Uterus (tissue), 4 donors: ENCODE data around the gene GCH1. TPM values are rescaled to one million over a fixed set of nuclear protein-coding genes. Genes with fewer than 3 reads are reported as not detected.

Experiments used
- DNase-seq, 2 donors: peaks; one replicate each; pipeline ENCODE4 v3.0.0-alpha.2; 2019 to 2020
- H3K27ac ChIP-seq, 2 donors: fragments of 200-600 bp; sonication (generic); 1 replicate in 1 of 2; 2 replicates in 1 of 2; pipeline ENCODE4 v1.5.1; 2016 to 2018
- H3K27me3 ChIP-seq, 2 donors: fragments of 200-600 bp; sonication (generic); one replicate each; pipeline ENCODE4 v1.5.1; 2018 to 2019; ENCODE audit warnings: control low read depth in 1 of 2
- H3K36me3 ChIP-seq, 2 donors: fragments of 200-600 bp; sonication (generic); one replicate each; pipeline ENCODE4 v1.5.1; 2019; ENCODE audit warnings: control low read depth in 1 of 2
- H3K4me1 ChIP-seq, 2 donors: fragments of 200-600 bp; sonication (generic); one replicate each; pipeline ENCODE4 v1.5.1; 2018 to 2019; ENCODE audit warnings: control low read depth in 1 of 2
- H3K4me3 ChIP-seq, 2 donors: fragments of 200-600 bp; sonication (generic); 1 replicate in 1 of 2; 2 replicates in 1 of 2; pipeline ENCODE4 v1.5.1; 2018 to 2019; ENCODE audit warnings: mild to moderate bottlenecking in 1 of 2
- H3K9me3 ChIP-seq, 2 donors: fragments of 200-600 bp; sonication (generic); one replicate each; pipeline ENCODE4 v1.5.1; 2019; ENCODE audit warnings: control low read depth in 1 of 2
- POLR2A ChIP-seq, 2 donors: fragments of 450-650 bp; IDR thresholded peaks; one replicate each; pipeline ENCODE4 v1.6.1; 2016; ENCODE audit warnings: antibody characterized with exemption in 2 of 2, mild to moderate bottlenecking in 1 of 2, moderate library complexity in 1 of 2
- intact Hi-C: fragments of 100-400 bp; cut with DNase I; formaldehyde crosslinking; loops from one replicate; pipeline ENCODE4 v1.15.1; 2023; ENCODE audit warnings: low total_unique reads
- total RNA-seq, 4 donors: library from RNA; depleted of rRNA in 3 of 4; stranded (reverse); fragments of >200 nt in 3 of 4; gene quantifications; one replicate each; pipeline versions ENCODE4 v1.1.0 to v1.2.4, GENCODE V29; 2014 to 2023
- TF ChIP-seq, protein P1 (sequence below), 4 experiments: fragments of 200-600 bp in 2 of 4; fragments of 450-650 bp in 2 of 4; sonication (generic) in 2 of 4; IDR thresholded peaks; one replicate each; pipeline ENCODE4 v1.5.1; 2016 to 2019; ENCODE audit warnings: antibody characterized with exemption in 4 of 4, mild to moderate bottlenecking in 2 of 4, moderate library complexity in 1 of 4
- donor health status: DM: yes; HTN: yes; CAD: no.

GCH1 gene
- total RNA-seq, 4 donors from 2014 or later: 3.2 to 10.6 (median 4.1) TPM

DNA sequence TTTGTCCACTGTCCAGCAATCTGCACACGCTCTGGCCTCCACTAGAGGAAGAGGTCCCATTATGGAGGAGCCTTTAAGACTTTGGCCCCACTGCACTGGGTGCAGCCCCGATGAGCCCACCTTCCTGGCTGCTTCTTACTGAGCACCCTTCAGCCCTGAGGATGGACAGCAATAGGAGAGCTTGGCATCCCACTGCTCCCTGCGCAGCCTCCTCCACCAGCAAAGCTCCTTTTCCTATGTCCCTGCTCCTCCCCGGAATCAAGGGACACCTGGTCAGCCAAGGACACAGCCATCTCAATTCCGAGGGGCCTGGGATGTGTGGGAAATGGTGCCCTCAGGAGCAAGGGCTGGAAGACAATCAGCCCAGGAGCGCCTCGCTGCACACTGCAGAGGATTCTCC lies 94.7 kb downstream of the GCH1 start:
- no peak for DNase-seq
- Histone ChIP-seq H3K36me3 (no peaks in the 10 kb centered on the region), H3K4me3 (no peak overlapping the region), H3K9me3 (no peaks in the 10 kb centered on the region), H3K27me3 (no peaks in the 10 kb centered on the region), H3K4me1 (peaks cover 0 to 6% of the 10 kb centered on the region in 2 donors), H3K27ac (no peak overlapping the region)
- TF ChIP-seq POLR2A (IDR thresholded peaks at IDR 0.05): no peak
- TF ChIP-seq, protein P1, sequence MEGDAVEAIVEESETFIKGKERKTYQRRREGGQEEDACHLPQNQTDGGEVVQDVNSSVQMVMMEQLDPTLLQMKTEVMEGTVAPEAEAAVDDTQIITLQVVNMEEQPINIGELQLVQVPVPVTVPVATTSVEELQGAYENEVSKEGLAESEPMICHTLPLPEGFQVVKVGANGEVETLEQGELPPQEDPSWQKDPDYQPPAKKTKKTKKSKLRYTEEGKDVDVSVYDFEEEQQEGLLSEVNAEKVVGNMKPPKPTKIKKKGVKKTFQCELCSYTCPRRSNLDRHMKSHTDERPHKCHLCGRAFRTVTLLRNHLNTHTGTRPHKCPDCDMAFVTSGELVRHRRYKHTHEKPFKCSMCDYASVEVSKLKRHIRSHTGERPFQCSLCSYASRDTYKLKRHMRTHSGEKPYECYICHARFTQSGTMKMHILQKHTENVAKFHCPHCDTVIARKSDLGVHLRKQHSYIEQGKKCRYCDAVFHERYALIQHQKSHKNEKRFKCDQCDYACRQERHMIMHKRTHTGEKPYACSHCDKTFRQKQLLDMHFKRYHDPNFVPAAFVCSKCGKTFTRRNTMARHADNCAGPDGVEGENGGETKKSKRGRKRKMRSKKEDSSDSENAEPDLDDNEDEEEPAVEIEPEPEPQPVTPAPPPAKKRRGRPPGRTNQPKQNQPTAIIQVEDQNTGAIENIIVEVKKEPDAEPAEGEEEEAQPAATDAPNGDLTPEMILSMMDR (IDR thresholded peaks at IDR 0.05): no peak
- intact Hi-C loops: no loop called here

DNA sequence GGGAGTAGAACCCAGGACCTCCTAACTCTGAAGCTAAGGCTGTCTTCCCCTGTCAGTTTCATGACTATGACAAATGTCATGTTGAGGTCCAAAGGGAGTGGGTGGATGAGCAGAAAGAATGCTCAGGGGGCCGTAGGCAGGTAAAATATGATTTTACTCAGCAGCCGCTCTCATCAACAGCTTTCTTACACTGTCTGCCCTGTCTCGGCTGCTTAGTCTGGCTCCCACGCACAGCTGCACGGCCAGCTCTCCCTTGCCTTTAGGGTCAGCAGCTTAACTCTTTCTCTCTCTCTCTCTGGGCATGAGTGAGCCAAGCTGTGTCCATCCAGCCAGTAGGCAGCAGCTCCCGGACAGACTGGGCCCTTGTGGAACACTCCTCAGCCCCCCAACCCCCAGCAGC lies 95.2 kb downstream of the GCH1 start:
- no peak for DNase-seq
- Histone ChIP-seq H3K36me3 (no peaks in the 10 kb centered on the region), H3K27me3 (no peaks in the 10 kb centered on the region), H3K27ac (no peak overlapping the region), H3K4me3 (no peak overlapping the region), H3K9me3 (no peaks in the 10 kb centered on the region), H3K4me1 (peaks cover 0 to 6% of the 10 kb centered on the region in 2 donors)
- TF ChIP-seq, protein P1 (IDR thresholded peaks at IDR 0.05): no peak
- no peak for TF ChIP-seq POLR2A (IDR thresholded peaks at IDR 0.05)
- intact Hi-C loops: no loop called here

DNA sequence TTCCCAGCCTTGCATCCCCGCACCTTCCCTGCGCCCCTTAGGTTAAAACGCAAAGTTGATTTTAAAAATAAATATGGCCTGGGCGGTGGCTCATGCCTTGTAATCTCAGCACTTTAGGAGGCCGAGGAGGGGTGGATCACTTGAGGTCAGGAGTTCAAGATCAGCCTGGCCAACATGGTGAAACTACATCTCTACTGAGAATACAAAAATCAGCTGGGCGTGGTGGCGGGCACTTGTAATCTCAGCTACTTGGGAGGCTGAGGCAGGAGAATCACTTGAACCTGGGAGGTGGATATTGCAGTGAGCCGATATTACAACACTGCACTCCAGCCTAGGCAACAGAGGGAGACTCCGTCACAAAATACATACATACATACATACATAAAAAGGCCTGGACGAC lies 96.0 kb downstream of the GCH1 start:
- H3K9me3 ChIP-seq: no peaks in the 10 kb centered on the region
- H3K27me3 ChIP-seq: no peaks in the 10 kb centered on the region
- TF ChIP-seq POLR2A (IDR thresholded peaks at IDR 0.05): no peak
- TF ChIP-seq, protein P1 (IDR thresholded peaks at IDR 0.05): no peak
- peaks cover 0 to 6% of the 10 kb centered on the region in 2 donors for H3K4me1 ChIP-seq
- H3K4me3 ChIP-seq: no peak overlapping the region
- H3K27ac ChIP-seq: no peak overlapping the region
- intact Hi-C loops: no loop called here
- H3K36me3 ChIP-seq: no peaks in the 10 kb centered on the region
- no peak for DNase-seq

DNA sequence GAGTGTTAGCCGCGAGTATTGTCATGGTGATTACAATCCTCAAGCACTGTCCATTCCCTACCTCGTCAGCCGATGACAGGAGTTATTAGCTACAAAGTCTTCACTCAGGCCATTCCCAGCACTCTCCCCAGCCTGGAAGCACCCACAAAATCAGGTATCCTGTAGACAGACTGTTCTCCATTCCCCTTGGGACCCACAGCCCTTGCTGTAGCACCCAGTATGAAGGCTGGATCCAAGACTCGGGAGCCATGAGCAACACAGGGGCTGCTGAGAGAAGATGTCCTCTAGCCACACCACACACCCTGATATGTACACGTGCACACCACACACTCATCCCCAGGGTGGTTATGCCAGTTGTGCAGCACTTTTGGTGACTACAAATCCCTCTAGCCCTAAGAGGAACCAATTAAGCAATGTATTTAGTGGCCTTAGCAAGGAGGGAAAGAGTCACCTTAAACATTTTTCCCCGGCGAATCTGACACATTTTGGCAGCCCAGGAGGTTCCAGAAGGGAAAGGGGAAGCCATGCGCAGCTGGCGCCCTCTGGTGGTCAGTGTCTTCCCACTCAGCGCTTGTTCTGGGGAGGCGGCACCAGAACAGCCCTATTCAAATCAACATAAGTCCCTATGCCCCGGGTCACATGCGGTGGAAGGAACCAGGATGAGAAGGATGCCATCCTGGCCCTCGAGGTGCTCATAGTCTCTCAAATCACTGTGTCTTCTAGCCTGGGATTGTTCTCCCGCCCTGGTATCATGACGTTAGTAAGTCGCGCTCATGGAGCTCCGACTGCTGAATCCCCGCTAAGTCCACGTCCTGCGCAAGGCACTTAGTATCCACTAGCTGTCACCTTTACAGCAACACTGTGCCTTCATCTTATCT lies 96.9 kb downstream of the GCH1 start:
- H3K4me1 ChIP-seq: peaks cover 0 to 6% of the 10 kb centered on the region in 2 donors
- peak in 1 of 2 donors; percentile 10 for TF ChIP-seq POLR2A (IDR thresholded peaks at IDR 0.05)
- TF ChIP-seq, protein P1 (IDR thresholded peaks at IDR 0.05): peak; percentile 77 to 96 (median 86)
- H3K27me3 ChIP-seq: no peaks in the 10 kb centered on the region
- intact Hi-C loops: no loop called here
- no peaks in the 10 kb centered on the region for H3K9me3 ChIP-seq
- no peak overlapping the region for H3K27ac ChIP-seq
- peak; percentile 81 to 84 for DNase-seq
- no peaks in the 10 kb centered on the region for H3K36me3 ChIP-seq
- no peak overlapping the region for H3K4me3 ChIP-seq

DNA sequence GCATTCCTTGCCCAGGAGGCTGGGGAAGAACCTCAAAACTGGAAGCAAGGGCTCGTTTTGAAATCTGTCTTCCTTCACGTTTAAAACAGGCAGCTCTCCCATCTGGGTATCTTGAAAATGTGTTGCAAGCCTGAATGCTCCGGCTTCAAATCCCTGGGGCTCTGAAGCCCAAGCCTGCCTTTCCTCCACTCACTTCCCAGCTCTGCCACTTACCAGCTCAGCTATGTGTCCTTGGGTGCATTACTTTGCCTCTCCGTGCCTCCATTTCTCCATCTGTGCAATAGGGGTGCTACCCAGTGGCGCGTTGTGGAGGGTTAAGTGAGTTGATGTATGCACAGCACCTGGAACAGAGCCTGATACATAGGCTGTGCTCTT lies 97.6 kb downstream of the GCH1 start:
- no peak overlapping the region for H3K27ac ChIP-seq
- DNase-seq: no peak
- intact Hi-C loops: no loop called here
- TF ChIP-seq POLR2A (IDR thresholded peaks at IDR 0.05): no peak
- TF ChIP-seq, protein P1 (IDR thresholded peaks at IDR 0.05): no peak
- no peaks in the 10 kb centered on the region for H3K9me3 ChIP-seq
- H3K4me1 ChIP-seq: peaks cover 0 to 6% of the 10 kb centered on the region in 2 donors
- no peaks in the 10 kb centered on the region for H3K36me3 ChIP-seq
- H3K27me3 ChIP-seq: no peaks in the 10 kb centered on the region
- no peak overlapping the region for H3K4me3 ChIP-seq
